HFF-Myc (cell line): ENCODE results near the gene RGL4.

Source experiments
- DNase-seq: peaks from one replicate; pipeline ENCODE4 v3.0.0-alpha.2; 2011; ENCODE audit warnings: low read depth; ENCODE audit errors: extremely low read depth
- H3K4me3 ChIP-seq: replicated peaks from 2 replicates; pipeline ENCODE4 v1.5.1; 2011; ENCODE audit warnings: low read depth, mild to moderate bottlenecking, control low read depth, low read length
- TF ChIP-seq, protein P1 (sequence below): IDR thresholded peaks from 2 replicates; pipeline ENCODE4 v1.5.1; 2012; ENCODE audit warnings: mild to moderate bottlenecking, low read depth, low read length, control low read depth; ENCODE audit errors: missing control alignments

The RGL4 gene

DNA sequence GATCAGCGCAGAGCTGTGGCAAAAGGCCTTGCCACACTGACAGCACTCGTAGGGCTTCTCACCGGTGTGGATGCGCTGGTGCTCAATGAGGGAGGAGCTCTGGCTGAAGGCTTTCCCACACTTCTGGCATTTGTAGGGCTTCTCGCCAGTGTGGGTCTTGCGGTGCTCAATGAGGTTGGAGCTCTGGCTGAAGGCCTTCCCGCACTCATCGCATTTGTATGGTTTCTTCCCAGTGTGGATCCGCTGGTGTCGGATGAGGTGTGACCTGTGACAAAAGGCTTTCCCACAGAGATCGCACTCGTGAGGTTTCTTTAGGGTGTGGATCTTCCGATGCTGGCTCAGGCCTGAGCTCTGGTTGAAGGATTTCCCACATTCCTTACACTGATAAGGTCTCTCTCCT lies 53.2 kb downstream of the RGL4 start:
- DNase-seq = no peak
- H3K4me3 ChIP-seq = no peak overlapping the region
- TF ChIP-seq, protein P1, sequence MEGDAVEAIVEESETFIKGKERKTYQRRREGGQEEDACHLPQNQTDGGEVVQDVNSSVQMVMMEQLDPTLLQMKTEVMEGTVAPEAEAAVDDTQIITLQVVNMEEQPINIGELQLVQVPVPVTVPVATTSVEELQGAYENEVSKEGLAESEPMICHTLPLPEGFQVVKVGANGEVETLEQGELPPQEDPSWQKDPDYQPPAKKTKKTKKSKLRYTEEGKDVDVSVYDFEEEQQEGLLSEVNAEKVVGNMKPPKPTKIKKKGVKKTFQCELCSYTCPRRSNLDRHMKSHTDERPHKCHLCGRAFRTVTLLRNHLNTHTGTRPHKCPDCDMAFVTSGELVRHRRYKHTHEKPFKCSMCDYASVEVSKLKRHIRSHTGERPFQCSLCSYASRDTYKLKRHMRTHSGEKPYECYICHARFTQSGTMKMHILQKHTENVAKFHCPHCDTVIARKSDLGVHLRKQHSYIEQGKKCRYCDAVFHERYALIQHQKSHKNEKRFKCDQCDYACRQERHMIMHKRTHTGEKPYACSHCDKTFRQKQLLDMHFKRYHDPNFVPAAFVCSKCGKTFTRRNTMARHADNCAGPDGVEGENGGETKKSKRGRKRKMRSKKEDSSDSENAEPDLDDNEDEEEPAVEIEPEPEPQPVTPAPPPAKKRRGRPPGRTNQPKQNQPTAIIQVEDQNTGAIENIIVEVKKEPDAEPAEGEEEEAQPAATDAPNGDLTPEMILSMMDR = no peak

DNA sequence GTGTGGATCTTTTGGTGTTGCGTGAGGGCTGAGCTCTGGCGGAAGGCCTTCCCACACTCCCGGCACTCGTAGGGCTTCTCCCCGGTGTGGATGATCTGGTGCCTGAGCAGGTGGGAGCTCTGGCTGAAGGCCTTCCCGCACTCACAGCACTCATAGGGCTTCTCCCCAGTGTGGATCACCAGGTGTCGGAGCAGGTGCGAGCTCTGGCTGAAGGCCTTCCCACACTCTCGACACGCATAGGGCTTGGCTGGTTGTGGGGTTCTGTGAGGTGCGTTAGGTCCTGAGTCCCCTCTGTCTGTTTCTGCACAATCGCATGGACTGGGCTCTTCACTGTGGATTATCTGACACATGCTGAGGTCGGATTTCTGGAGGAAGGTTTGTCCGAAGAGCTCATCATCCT lies 53.7 kb downstream of the RGL4 start:
- DNase-seq = no peak
- TF ChIP-seq, protein P1 = no peak

DNA sequence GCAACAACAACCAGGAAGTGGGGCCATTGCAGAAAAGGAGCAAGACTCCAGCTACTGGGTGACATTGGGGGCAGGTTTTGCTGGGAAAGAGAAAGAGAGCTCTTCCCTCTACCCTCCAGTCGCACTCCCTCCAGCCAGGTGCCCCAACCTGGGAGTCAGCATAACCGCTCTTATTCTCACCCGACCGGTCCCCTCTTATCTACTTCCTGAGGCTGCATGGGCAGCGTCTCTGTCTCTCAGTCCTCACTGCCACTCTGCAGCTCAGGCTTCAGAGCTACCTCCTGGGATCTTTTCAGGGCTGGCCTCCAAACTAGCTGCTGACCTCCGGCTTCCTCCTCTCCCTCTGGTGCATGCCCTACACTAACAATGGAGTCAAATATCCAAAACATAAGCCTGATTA lies 55.0 kb downstream of the RGL4 start:
- no peak overlapping the region for H3K4me3 ChIP-seq
- DNase-seq = no peak

More for the DNA sequence above, 53.7 kb downstream of the RGL4 start:
- no peak overlapping the region for H3K4me3 ChIP-seq

More for the DNA sequence above, 55.0 kb downstream of the RGL4 start:
- TF ChIP-seq, protein P1 = no peak
